Neutrophil (primary cell): ENCODE data around the gene SYT14.

Source experiments
- H3K27ac ChIP-seq: fragments of 200-600 bp; sonication (generic); 2 replicates; pipeline ENCODE4 v1.5.1; 2016; ENCODE audit warnings: mild to moderate bottlenecking, moderate library complexity
- H3K27me3 ChIP-seq: fragments of 200-600 bp; sonication (generic); 2 replicates; pipeline ENCODE4 v1.6.0; 2016; ENCODE audit warnings: mild to moderate bottlenecking
- H3K36me3 ChIP-seq: fragments of 200-600 bp; sonication (generic); 2 replicates; pipeline ENCODE4 v1.5.1; 2017
- H3K4me1 ChIP-seq, 2 experiments: fragments of 200-600 bp in 1 of 2; sonication (generic) in 1 of 2; 1 replicate in 1 of 2; 2 replicates in 1 of 2; pipeline versions ENCODE4 v1.5.1 to v1.6.1; 2013 to 2016; ENCODE audit warnings: low read depth in 1 of 2, low read length in 1 of 2, mild to moderate bottlenecking in 1 of 2, moderate library complexity in 1 of 2; ENCODE audit not compliant: control insufficient read depth in 1 of 2, insufficient read depth in 1 of 2
- H3K4me3 ChIP-seq, 2 experiments: fragments of 200-600 bp in 1 of 2; sonication (generic) in 1 of 2; 1 replicate in 1 of 2; 2 replicates in 1 of 2; pipeline ENCODE4 v1.5.1; 2013 to 2016; ENCODE audit warnings: low read depth in 1 of 2, low read length in 1 of 2, mild to moderate bottlenecking in 1 of 2, moderate library complexity in 1 of 2
- H3K9me3 ChIP-seq: fragments of 200-600 bp; sonication (generic); 2 replicates; pipeline ENCODE4 v1.5.1; 2016
- CTCF ChIP-seq: fragments of 200-600 bp; sonication (generic); IDR thresholded peaks from 2 replicates; pipeline ENCODE4 v1.5.1; 2016; ENCODE audit warnings: antibody characterized with exemption

Gene SYT14

GRCh38 chr1:210125143-210125542 lies 187.1 kb downstream of the SYT14 start:
- no peak for TF ChIP-seq CTCF

GRCh38 chr1:210129092-210129491 lies 191.1 kb downstream of the SYT14 start:
- Histone ChIP-seq H3K27ac (no peak overlapping the region), H3K4me3 (no peak overlapping the region), H3K36me3 (no peaks in the 10 kb centered on the region), H3K9me3 (no peaks in the 10 kb centered on the region), H3K4me1 (no peaks in the 10 kb centered on the region), H3K27me3 (no peaks in the 10 kb centered on the region)
- no peak for TF ChIP-seq CTCF

More at GRCh38 chr1:210125143-210125542, 187.1 kb downstream of the SYT14 start:
- no peaks in the 10 kb centered on the region for H3K27me3 ChIP-seq
- H3K4me1 ChIP-seq, result no peaks in the 10 kb centered on the region
- no peak overlapping the region for H3K4me3 ChIP-seq
- H3K36me3 ChIP-seq, result no peaks in the 10 kb centered on the region
- no peak overlapping the region for H3K27ac ChIP-seq
- no peaks in the 10 kb centered on the region for H3K9me3 ChIP-seq

GRCh38 chr1:210129759-210130158 lies 191.7 kb downstream of the SYT14 start:
- H3K4me1 ChIP-seq, result no peaks in the 10 kb centered on the region
- no peak for TF ChIP-seq CTCF
- no peaks in the 10 kb centered on the region for H3K27me3 ChIP-seq
- H3K9me3 ChIP-seq, result no peaks in the 10 kb centered on the region
- no peak overlapping the region for H3K4me3 ChIP-seq
- H3K27ac ChIP-seq, result no peak overlapping the region
- no peaks in the 10 kb centered on the region for H3K36me3 ChIP-seq

- Histone ChIP-seq H3K9me3 (no peaks in the 10 kb centered on the region), H3K4me3 (no peak overlapping the region), H3K27me3 (no peaks in the 10 kb centered on the region), H3K36me3 (no peaks in the 10 kb centered on the region), H3K4me1 (no peaks in the 10 kb centered on the region), H3K27ac (no peak overlapping the region)
- no peak for TF ChIP-seq CTCF
These were observed 194.6 kb downstream of the SYT14 start for GRCh38 chr1:210132582-210132981.

GRCh38 chr1:210143465-210144062 lies 205.5 kb downstream of the SYT14 start:
- H3K4me3 ChIP-seq, result no peak overlapping the region
- no peak for TF ChIP-seq CTCF

More at GRCh38 chr1:210143465-210144062, 205.5 kb downstream of the SYT14 start:
- no peak overlapping the region for H3K27ac ChIP-seq
- H3K27me3 ChIP-seq, result no peaks in the 10 kb centered on the region
- no peaks in the 10 kb centered on the region for H3K4me1 ChIP-seq
- no peaks in the 10 kb centered on the region for H3K9me3 ChIP-seq
- H3K36me3 ChIP-seq, result no peaks in the 10 kb centered on the region
